ENCODE results near the gene MYPOP.
"Not testable (repeated sequence)": the region's sequence is repeated elsewhere in the genome, so short reads cannot be mapped to it uniquely, and the experiment has no call there.

Gene MYPOP

GRCh38 chr19:45900738-45901431, 1.5 kb downstream of the MYPOP start:
- no peak overlapping the region for H3K4me3 ChIP-seq (ENCODE audit: low read depth, low read length)
- no peak for TF ChIP-seq CTCF (IDR thresholded peaks at IDR 0.05; ENCODE audit: low read depth, low read length, missing control alignments)
- DNase-seq (ENCODE audit: low read depth) = no peak

- no peak for DNase-seq (ENCODE audit: low read depth)
- no peak for TF ChIP-seq CTCF (IDR thresholded peaks at IDR 0.05; ENCODE audit: low read depth, low read length, missing control alignments)
- no peak overlapping the region for H3K4me3 ChIP-seq (ENCODE audit: low read depth, low read length)
Observed at GRCh38 chr19:45899919-45900589, 2.4 kb downstream of the MYPOP start.

GRCh38 chr19:45899253-45899652, 3.2 kb downstream of the MYPOP start:
- TF ChIP-seq CTCF (IDR thresholded peaks at IDR 0.05; ENCODE audit: low read depth, low read length, missing control alignments) = no peak
- no peak for DNase-seq (ENCODE audit: low read depth)
- no peak overlapping the region for H3K4me3 ChIP-seq (ENCODE audit: low read depth, low read length)

GRCh38 chr19:45897261-45897812, 5.1 kb downstream of the MYPOP start:
- DNase-seq (ENCODE audit: low read depth) = no peak
- TF ChIP-seq CTCF (IDR thresholded peaks at IDR 0.05; ENCODE audit: low read depth, low read length, missing control alignments) = no peak
- H3K4me3 ChIP-seq (ENCODE audit: low read depth, low read length) = no peak overlapping the region

GRCh38 chr19:45895983-45896599, 6.3 kb downstream of the MYPOP start:
- H3K4me3 ChIP-seq (ENCODE audit: low read depth, low read length); DNase-seq (ENCODE audit: low read depth): not testable (repeated sequence)

GRCh38 chr19:45895519-45895972, 6.9 kb downstream of the MYPOP start:
- no peak overlapping the region for H3K4me3 ChIP-seq (ENCODE audit: low read depth, low read length)
- TF ChIP-seq CTCF (IDR thresholded peaks at IDR 0.05; ENCODE audit: low read depth, low read length, missing control alignments) = no peak
- DNase-seq (ENCODE audit: low read depth) = no peak

GRCh38 chr19:45890877-45891276, 11.5 kb downstream of the MYPOP start:
- no peak overlapping the region for H3K4me3 ChIP-seq (ENCODE audit: low read depth, low read length)
- DNase-seq (ENCODE audit: low read depth) = no peak
- no peak for TF ChIP-seq CTCF (IDR thresholded peaks at IDR 0.05; ENCODE audit: low read depth, low read length, missing control alignments)

Data from GM12864 (cell line).